Uterus (tissue), 2 donors: ENCODE results near the gene VDAC1.

Experiments
- CTCF ChIP-seq, 4 experiments: fragments of 200-600 bp in 2 of 4; fragments of 450-650 bp in 2 of 4; sonication (generic) in 2 of 4; IDR thresholded peaks; one replicate each; pipeline ENCODE4 v1.5.1; 2016 to 2019; ENCODE audit warnings: antibody characterized with exemption in 4 of 4, mild to moderate bottlenecking in 2 of 4, moderate library complexity in 1 of 4
- POLR2A ChIP-seq, 2 donors: fragments of 450-650 bp; IDR thresholded peaks; one replicate each; pipeline ENCODE4 v1.6.1; 2016; ENCODE audit warnings: antibody characterized with exemption in 2 of 2, mild to moderate bottlenecking in 1 of 2, moderate library complexity in 1 of 2

DNA sequence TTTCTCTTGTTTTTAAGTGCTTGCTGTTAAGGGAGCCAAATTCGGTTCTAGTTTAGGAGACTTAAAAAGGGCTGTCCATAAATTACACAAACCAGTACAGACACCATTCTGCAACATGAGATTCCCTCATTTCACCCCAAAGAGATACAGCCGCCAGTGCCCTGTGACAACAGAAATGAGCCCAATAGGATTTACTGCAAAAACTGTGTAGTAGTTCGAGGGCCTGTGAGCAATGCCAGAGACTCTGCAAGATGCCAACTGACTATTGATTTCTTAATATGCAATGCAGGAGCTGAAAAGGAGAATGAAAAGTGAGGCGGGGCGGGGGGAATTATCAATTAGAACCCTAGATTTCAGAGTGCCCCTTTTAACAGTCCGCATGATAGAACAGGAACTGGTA, 30.6 kb downstream of the VDAC1 start:
- TF ChIP-seq CTCF (IDR thresholded peaks at IDR 0.05) (no peak), POLR2A (IDR thresholded peaks at IDR 0.05) (no peak)
